T-helper 2 cell treated with Interferon-gamma antibody and Interleukin-4, amounts not matched to agents 5 μg/mL and 100 μg/mL, for 36 hours (primary cell): ENCODE measurements around the gene KRTAP12-3.
"Not testable (repeated sequence)": the region's sequence is repeated elsewhere in the genome, so short reads cannot be mapped to it uniquely, and the experiment has no call there.

Experiments
- DNase-seq: peaks from one replicate; pipeline ENCODE4 v3.0.0; 2021; ENCODE audit warnings: low spot score
- H3K27ac Mint-ChIP-seq: one replicate; pipeline ENCODE4 v1.8.0; 2021; ENCODE audit warnings: mild to moderate bottlenecking, mixed read lengths
- H3K27me3 Mint-ChIP-seq: one replicate; pipeline ENCODE4 v1.8.0; 2021; ENCODE audit warnings: low read depth, mixed read lengths
- H3K36me3 Mint-ChIP-seq: one replicate; pipeline ENCODE4 v1.8.0; 2021; ENCODE audit warnings: low read depth, mixed read lengths
- H3K4me1 Mint-ChIP-seq: one replicate; pipeline ENCODE4 v1.8.0; 2021; ENCODE audit warnings: low read depth, mixed read lengths
- H3K4me3 Mint-ChIP-seq: one replicate; pipeline ENCODE4 v1.8.0; 2022; ENCODE audit warnings: mild to moderate bottlenecking, moderate library complexity, mixed read lengths
- H3K9me3 Mint-ChIP-seq: one replicate; pipeline ENCODE4 v1.8.0; 2021; ENCODE audit warnings: mixed read lengths

The KRTAP12-3 gene

GRCh38 chr21:44618504-44618903, 39.2 kb upstream of the KRTAP12-3 start:
- Mint-ChIP-seq H3K27ac (peak overlapping the region; percentile 73), H3K36me3 (peaks cover 26% of the 10 kb centered on the region), H3K4me1 (peaks cover 9% of the 10 kb centered on the region), H3K27me3 (no peaks in the 10 kb centered on the region), H3K4me3 (peak overlapping the region; percentile 62), H3K9me3 (peaks cover 49% of the 10 kb centered on the region)
- no peak for DNase-seq

- peak; percentile 15 for DNase-seq
- Mint-ChIP-seq H3K4me1 (peaks cover 9% of the 10 kb centered on the region), H3K4me3 (peak overlapping the region; percentile 62), H3K27ac (peak overlapping the region; percentile 73), H3K9me3 (peaks cover 53% of the 10 kb centered on the region), H3K27me3 (peaks cover under 1% of the 10 kb centered on the region), H3K36me3 (peaks cover 26% of the 10 kb centered on the region)
These were observed 38.8 kb upstream of the KRTAP12-3 start for GRCh38 chr21:44618909-44619308.

- Mint-ChIP-seq H3K9me3 (peaks cover 63% of the 10 kb centered on the region), H3K36me3 (peaks cover 30% of the 10 kb centered on the region), H3K27me3 (peaks cover 3% of the 10 kb centered on the region), H3K4me1 (peaks cover 9% of the 10 kb centered on the region), H3K27ac (no peak overlapping the region), H3K4me3 (no peak overlapping the region)
- no peak for DNase-seq
These were observed 37.8 kb upstream of the KRTAP12-3 start for GRCh38 chr21:44619886-44620285.

- peaks cover 60% of the 10 kb centered on the region for H3K9me3 Mint-ChIP-seq
- peaks cover 26% of the 10 kb centered on the region for H3K36me3 Mint-ChIP-seq
- no peak overlapping the region for H3K4me3 Mint-ChIP-seq
- peaks cover 8% of the 10 kb centered on the region for H3K4me1 Mint-ChIP-seq
- no peak for DNase-seq
- peaks cover 3% of the 10 kb centered on the region for H3K27me3 Mint-ChIP-seq
- H3K27ac Mint-ChIP-seq, result no peak overlapping the region
These were observed 34.2 kb upstream of the KRTAP12-3 start for GRCh38 chr21:44623575-44623974.

DNA sequence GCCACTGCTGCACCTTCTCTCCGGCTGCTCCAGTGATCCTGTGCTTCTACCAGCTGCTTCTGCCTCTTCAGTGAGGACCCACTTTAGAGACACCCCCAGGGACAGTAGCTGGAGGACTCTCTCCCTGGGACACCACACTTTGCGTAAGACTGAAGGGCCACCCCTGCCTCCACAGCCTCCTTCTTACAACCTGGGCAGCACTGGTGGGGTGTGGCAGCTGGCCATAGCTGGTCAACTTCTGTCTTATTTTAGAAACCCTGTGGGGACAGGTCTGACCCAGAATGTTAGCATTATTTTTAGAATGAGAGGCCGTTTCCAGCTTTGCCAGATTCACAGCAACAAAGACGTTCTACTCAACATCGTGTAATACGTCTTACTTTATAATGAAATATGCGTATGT, 32.0 kb upstream of the KRTAP12-3 start:
- DNase-seq, result no peak
- Mint-ChIP-seq H3K36me3 (peaks cover 10% of the 10 kb centered on the region), H3K4me3 (no peak overlapping the region), H3K27me3 (peaks cover 3% of the 10 kb centered on the region), H3K9me3 (peaks cover 49% of the 10 kb centered on the region), H3K4me1 (peaks cover 6% of the 10 kb centered on the region), H3K27ac (no peak overlapping the region)

GRCh38 chr21:44626262-44626661, 31.5 kb upstream of the KRTAP12-3 start:
- DNase-seq, result no peak
- Mint-ChIP-seq H3K27me3 (peaks cover 3% of the 10 kb centered on the region), H3K4me3 (no peak overlapping the region), H3K4me1 (peaks cover 6% of the 10 kb centered on the region), H3K27ac (no peak overlapping the region), H3K36me3 (peaks cover 12% of the 10 kb centered on the region), H3K9me3 (peaks cover 52% of the 10 kb centered on the region)

DNA sequence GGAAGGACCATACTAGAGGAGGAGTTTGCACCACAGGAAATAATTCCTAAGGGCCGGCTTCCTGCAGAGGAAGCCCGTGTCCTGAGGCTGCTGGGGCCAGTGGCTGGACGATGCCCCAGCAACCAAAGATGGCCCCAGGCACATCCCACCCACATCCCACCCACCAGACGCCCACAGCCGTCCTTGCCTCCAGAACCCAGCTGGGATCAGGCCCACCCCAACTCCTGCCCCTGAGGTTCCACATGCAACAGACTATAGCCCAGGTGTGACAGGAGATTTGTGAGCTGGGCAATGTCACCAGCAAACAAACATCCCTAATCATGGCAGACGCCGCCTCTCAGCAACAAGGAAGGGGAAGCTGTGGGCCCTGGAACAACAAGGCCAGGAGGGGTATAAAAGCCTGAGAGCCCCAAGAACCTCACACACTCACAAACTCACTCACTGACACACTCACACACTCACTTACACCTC, 31.0 kb upstream of the KRTAP12-3 start, which contains the start of gene KRTAP10-9:
Gene KRTAP10-9, plus strand, starts transcription at position 421 of the 471 bp plus-strand sequence. CDS start 79 bp downstream, outside the sequence.
- H3K36me3 Mint-ChIP-seq, result peaks cover 14% of the 10 kb centered on the region
- H3K27me3 Mint-ChIP-seq, result peaks cover 3% of the 10 kb centered on the region
- H3K27ac Mint-ChIP-seq, result no peak within 1 kb of the TSS
- H3K4me1 Mint-ChIP-seq, result peaks cover 6% of the 10 kb centered on the region
- no peak for DNase-seq
- peaks cover 55% of the 10 kb centered on the region for H3K9me3 Mint-ChIP-seq
- no peak within 1 kb of the TSS for H3K4me3 Mint-ChIP-seq

DNA sequence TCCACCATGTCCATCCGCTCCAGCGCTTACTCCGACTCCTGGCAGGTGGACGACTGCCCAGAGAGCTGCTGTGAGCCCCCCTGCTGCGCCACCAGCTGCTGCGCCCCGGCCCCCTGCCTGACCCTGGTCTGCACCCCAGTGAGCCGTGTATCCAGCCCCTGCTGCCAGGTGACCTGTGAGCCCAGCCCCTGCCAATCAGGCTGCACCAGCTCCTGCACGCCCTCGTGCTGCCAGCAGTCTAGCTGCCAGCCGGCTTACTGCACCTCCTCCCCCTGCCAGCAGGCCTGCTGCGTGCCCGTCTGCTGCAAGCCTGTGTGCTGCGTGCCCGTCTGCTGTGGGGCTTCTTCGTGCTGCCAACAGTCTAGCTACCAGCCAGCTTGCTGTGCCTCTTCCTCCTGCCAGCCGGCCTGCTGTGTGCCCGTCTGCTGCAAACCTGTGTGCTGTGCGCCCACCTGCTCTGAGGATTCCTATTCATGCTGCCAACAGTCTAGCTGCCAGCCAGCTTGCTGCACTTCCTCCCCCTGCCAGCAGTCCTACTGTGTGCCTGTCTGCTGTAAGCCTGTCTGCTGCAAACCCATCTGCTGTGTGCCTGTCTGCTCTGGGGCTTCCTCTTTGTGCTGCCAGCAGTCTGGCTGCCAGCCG, 30.4 kb upstream of the KRTAP12-3 start:
- H3K9me3 Mint-ChIP-seq, result peaks cover 55% of the 10 kb centered on the region
- DNase-seq, H3K4me1 Mint-ChIP-seq, H3K4me3 Mint-ChIP-seq, H3K27me3 Mint-ChIP-seq, H3K27ac Mint-ChIP-seq: not testable (repeated sequence)
- peaks cover 17% of the 10 kb centered on the region for H3K36me3 Mint-ChIP-seq

DNA sequence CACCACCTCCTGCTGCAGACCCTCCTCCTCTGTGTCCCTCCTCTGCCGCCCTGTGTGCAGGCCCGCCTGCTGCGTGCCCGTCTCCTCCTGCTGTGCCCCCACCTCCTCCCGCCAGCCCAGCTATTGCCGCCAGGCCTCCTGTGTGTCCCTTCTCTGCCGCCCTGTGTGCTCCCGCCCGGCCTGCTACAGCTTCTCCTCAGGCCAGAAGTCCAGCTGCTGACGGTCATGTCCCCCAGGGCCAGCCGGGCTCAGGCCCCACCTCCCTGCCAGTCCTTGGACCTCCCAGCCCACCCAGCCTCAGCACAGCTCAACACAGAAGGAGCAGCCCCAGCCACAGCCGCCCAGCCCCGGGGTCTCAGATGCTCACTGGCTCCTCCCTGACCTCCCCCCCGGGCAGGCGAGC, 29.9 kb upstream of the KRTAP12-3 start:
- not testable (repeated sequence) for DNase-seq, H3K27me3 Mint-ChIP-seq, H3K4me1 Mint-ChIP-seq, H3K27ac Mint-ChIP-seq, H3K4me3 Mint-ChIP-seq
- peaks cover 52% of the 10 kb centered on the region for H3K9me3 Mint-ChIP-seq
- H3K36me3 Mint-ChIP-seq, result peaks cover 17% of the 10 kb centered on the region

DNA sequence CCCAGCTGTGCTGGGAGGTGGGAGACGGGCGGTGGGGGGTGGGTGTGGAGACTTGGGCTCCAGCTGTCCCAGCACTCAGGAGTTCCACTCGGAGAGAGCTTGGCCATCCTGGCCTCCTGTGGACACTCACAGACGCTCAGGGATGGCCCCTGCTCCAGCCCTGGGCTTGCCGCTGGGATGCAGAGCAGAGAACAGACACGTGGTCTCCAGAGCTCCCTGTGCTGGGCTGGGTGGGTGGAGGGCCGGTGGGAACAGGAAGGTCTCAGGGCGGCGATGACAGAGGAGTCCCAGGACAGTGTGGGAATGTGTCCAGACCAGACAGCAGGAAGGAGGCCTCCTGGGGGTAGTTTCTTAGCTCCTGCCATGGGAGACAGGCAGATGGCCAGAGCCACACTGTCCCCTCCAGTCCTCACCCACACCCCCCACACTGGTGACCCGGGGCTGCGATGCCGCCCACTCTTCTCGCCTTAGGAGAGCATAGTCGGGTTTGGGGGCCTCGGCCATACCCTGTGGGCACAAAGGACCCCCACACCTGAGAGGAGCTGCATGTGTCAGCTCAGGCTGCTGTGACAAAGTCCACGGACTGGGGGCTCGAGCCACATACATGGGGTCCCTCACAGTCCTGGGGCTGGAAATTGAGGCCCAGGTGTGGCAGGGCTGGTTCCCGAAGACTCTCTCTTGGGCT, 28.9 kb upstream of the KRTAP12-3 start:
- Mint-ChIP-seq H3K4me3 (no peak overlapping the region), H3K9me3 (peaks cover 52% of the 10 kb centered on the region), H3K27ac (no peak overlapping the region), H3K4me1 (peaks cover 6% of the 10 kb centered on the region), H3K27me3 (peaks cover 7% of the 10 kb centered on the region), H3K36me3 (peaks cover 14% of the 10 kb centered on the region)
- DNase-seq, result no peak

DNA sequence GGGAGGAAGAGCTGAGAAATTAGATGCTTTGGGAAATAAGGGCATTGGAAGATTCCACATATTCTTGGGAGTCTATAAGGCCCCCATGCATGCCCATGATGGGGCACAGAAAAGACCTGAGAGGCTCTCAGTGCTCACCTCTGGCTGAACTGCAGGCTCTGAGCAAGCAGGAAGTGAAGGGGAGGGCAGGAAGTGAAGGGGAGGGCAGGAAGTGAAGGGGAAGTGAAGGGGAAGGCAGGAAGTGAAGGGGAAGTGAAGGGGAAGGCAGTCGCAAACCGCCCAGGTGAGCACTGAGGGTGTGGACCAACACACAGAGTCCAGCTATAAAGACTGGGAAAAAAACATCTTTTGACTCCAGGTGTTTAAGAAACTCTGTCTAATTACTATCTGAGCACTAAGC, 27.3 kb upstream of the KRTAP12-3 start:
- Mint-ChIP-seq H3K4me1 (peaks cover 6% of the 10 kb centered on the region), H3K36me3 (peaks cover 10% of the 10 kb centered on the region), H3K27me3 (peaks cover 4% of the 10 kb centered on the region), H3K27ac (no peak overlapping the region), H3K9me3 (peaks cover 38% of the 10 kb centered on the region), H3K4me3 (no peak overlapping the region)
- no peak for DNase-seq

GRCh38 chr21:44632067-44632466, 25.7 kb upstream of the KRTAP12-3 start:
- no peak overlapping the region for H3K4me3 Mint-ChIP-seq
- peaks cover 38% of the 10 kb centered on the region for H3K9me3 Mint-ChIP-seq
- H3K27me3 Mint-ChIP-seq, result peaks cover 4% of the 10 kb centered on the region
- no peak for DNase-seq
- H3K4me1 Mint-ChIP-seq, result peaks cover 6% of the 10 kb centered on the region
- peaks cover 10% of the 10 kb centered on the region for H3K36me3 Mint-ChIP-seq
- no peak overlapping the region for H3K27ac Mint-ChIP-seq

- no peak for DNase-seq
- Mint-ChIP-seq H3K9me3 (peaks cover 35% of the 10 kb centered on the region), H3K36me3 (peaks cover 5% of the 10 kb centered on the region), H3K27me3 (peaks cover 7% of the 10 kb centered on the region), H3K27ac (no peak overlapping the region), H3K4me3 (no peak overlapping the region), H3K4me1 (no peaks in the 10 kb centered on the region)
These were observed 21.3 kb upstream of the KRTAP12-3 start for GRCh38 chr21:44636209-44637017.
